Neural cell (in vitro differentiated cells): ENCODE results near the gene NCK1.

ENCODE experiments used
- CTCF ChIP-seq: fragments of 450-650 bp; IDR thresholded peaks from 2 replicates; pipeline ENCODE4 v1.5.1; 2014; ENCODE audit warnings: antibody characterized with exemption, mild to moderate bottlenecking, moderate library complexity; ENCODE audit not compliant: poor library complexity, severe bottlenecking
- EP300 ChIP-seq: fragments of 450-650 bp; conservative IDR thresholded peaks from 2 replicates; pipeline ENCODE4 v1.6.1; 2014; ENCODE audit warnings: antibody characterized with exemption, mild to moderate bottlenecking, moderate library complexity; ENCODE audit not compliant: poor library complexity, severe bottlenecking
- EZH2 ChIP-seq: fragments of 200-600, 300-800 bp; shearing (Covaris generic), sonication (generic); IDR thresholded peaks from 2 replicates; pipeline ENCODE4 v1.6.1; 2014; ENCODE audit warnings: antibody characterized with exemption, low read length, borderline replicate concordance, mild to moderate bottlenecking; ENCODE audit not compliant: insufficient read depth, poor library complexity, severe bottlenecking
- MXI1 ChIP-seq: fragments of 450-650 bp; conservative IDR thresholded peaks from 2 replicates; pipeline ENCODE4 v1.6.1; 2014; ENCODE audit warnings: antibody characterized with exemption, mild to moderate bottlenecking; ENCODE audit not compliant: poor library complexity, severe bottlenecking
- POLR2AphosphoS5 ChIP-seq: IDR thresholded peaks from 2 replicates; pipeline ENCODE4 v1.6.1; 2012
- RAD21 ChIP-seq: fragments of 450-650 bp; conservative IDR thresholded peaks from 2 replicates; pipeline ENCODE4 v1.6.1; 2014; ENCODE audit warnings: antibody characterized with exemption, mild to moderate bottlenecking, moderate library complexity
- SMC3 ChIP-seq: fragments of 450-650 bp; conservative IDR thresholded peaks from 2 replicates; pipeline ENCODE4 v1.6.1; 2014; ENCODE audit warnings: antibody characterized with exemption, mild to moderate bottlenecking, moderate library complexity; ENCODE audit not compliant: poor library complexity
- TAF1 ChIP-seq: IDR thresholded peaks from 2 replicates; pipeline ENCODE4 v1.6.1; 2012; ENCODE audit warnings: low read depth
- TF ChIP-seq, protein P1 (sequence below): IDR thresholded peaks from 2 replicates; pipeline ENCODE4 v1.6.1; 2012; ENCODE audit warnings: borderline replicate concordance

GRCh38 chr3:136898954-136899353 is 36.9 kb downstream of the NCK1 start:
- no peak for TF ChIP-seq POLR2AphosphoS5
- TF ChIP-seq CTCF: no peak
- TF ChIP-seq TAF1: no peak
- no peak for TF ChIP-seq EZH2
- TF ChIP-seq, protein P1, sequence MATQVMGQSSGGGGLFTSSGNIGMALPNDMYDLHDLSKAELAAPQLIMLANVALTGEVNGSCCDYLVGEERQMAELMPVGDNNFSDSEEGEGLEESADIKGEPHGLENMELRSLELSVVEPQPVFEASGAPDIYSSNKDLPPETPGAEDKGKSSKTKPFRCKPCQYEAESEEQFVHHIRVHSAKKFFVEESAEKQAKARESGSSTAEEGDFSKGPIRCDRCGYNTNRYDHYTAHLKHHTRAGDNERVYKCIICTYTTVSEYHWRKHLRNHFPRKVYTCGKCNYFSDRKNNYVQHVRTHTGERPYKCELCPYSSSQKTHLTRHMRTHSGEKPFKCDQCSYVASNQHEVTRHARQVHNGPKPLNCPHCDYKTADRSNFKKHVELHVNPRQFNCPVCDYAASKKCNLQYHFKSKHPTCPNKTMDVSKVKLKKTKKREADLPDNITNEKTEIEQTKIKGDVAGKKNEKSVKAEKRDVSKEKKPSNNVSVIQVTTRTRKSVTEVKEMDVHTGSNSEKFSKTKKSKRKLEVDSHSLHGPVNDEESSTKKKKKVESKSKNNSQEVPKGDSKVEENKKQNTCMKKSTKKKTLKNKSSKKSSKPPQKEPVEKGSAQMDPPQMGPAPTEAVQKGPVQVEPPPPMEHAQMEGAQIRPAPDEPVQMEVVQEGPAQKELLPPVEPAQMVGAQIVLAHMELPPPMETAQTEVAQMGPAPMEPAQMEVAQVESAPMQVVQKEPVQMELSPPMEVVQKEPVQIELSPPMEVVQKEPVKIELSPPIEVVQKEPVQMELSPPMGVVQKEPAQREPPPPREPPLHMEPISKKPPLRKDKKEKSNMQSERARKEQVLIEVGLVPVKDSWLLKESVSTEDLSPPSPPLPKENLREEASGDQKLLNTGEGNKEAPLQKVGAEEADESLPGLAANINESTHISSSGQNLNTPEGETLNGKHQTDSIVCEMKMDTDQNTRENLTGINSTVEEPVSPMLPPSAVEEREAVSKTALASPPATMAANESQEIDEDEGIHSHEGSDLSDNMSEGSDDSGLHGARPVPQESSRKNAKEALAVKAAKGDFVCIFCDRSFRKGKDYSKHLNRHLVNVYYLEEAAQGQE: no peak
- no peak for TF ChIP-seq SMC3
- TF ChIP-seq EP300: no peak
- TF ChIP-seq RAD21: no peak
- no peak for TF ChIP-seq MXI1
